RWPE2 (cell line): ENCODE results near the gene VENTX.

Experiments used
- ATAC-seq: fragments of 200-7000 bp; cut with Tn5 transposase; 3 replicates; pipeline ENCODE4 v1.9.1; 2021; ENCODE audit warnings: low read depth
- DNase-seq: peaks from one replicate; pipeline ENCODE4 v3.0.0-alpha.2; 2020; ENCODE audit warnings: low spot score
- H3K27ac ChIP-seq: fragments of 450-650 bp; 2 replicates; pipeline ENCODE4 v1.5.1; 2017; ENCODE audit warnings: mild to moderate bottlenecking; ENCODE audit not compliant: poor library complexity, severe bottlenecking
- H3K27me3 ChIP-seq: fragments of 250-450 bp; sonication (Bioruptor Pico); 2 replicates; pipeline ENCODE4 v1.5.1; 2021; ENCODE audit warnings: mild to moderate bottlenecking, moderate library complexity; ENCODE audit not compliant: insufficient read depth, poor library complexity, severe bottlenecking
- H3K36me3 ChIP-seq: fragments of 250-450 bp; sonication (Bioruptor Pico); 2 replicates; pipeline ENCODE4 v1.5.1; 2020; ENCODE audit warnings: low read depth, mild to moderate bottlenecking, moderate library complexity
- H3K4me1 ChIP-seq: fragments of 250-450 bp; sonication (Bioruptor Pico); 2 replicates; pipeline ENCODE4 v1.5.1; 2021; ENCODE audit warnings: mild to moderate bottlenecking, moderate library complexity; ENCODE audit not compliant: insufficient read depth, poor library complexity, severe bottlenecking
- H3K4me3 ChIP-seq: fragments of 250-450 bp; sonication (Bioruptor Pico); 2 replicates; pipeline ENCODE4 v1.5.1; 2021; ENCODE audit warnings: mild to moderate bottlenecking, moderate library complexity; ENCODE audit not compliant: severe bottlenecking
- H3K9me3 ChIP-seq: fragments of 250-450 bp; sonication (Bioruptor Pico); 2 replicates; pipeline ENCODE4 v1.5.1; 2021; ENCODE audit warnings: mild to moderate bottlenecking, moderate library complexity; ENCODE audit not compliant: severe bottlenecking
- TF ChIP-seq, protein P1 (sequence below): fragments of 450-650 bp; IDR thresholded peaks from one replicate; pipeline ENCODE4 v1.5.1; 2017; ENCODE audit warnings: mild to moderate bottlenecking, moderate library complexity; ENCODE audit not compliant: poor library complexity, severe bottlenecking

The VENTX gene

GRCh38 chr10:133270204-133270603, 32.5 kb downstream of the VENTX start:
- no peak overlapping the region for H3K4me3 ChIP-seq
- ATAC-seq, result no peak
- no peaks in the 10 kb centered on the region for H3K27me3 ChIP-seq
- no peaks in the 10 kb centered on the region for H3K9me3 ChIP-seq
- H3K36me3 ChIP-seq, result peaks cover 20% of the 10 kb centered on the region
- H3K27ac ChIP-seq, result no peak overlapping the region
- TF ChIP-seq, protein P1, sequence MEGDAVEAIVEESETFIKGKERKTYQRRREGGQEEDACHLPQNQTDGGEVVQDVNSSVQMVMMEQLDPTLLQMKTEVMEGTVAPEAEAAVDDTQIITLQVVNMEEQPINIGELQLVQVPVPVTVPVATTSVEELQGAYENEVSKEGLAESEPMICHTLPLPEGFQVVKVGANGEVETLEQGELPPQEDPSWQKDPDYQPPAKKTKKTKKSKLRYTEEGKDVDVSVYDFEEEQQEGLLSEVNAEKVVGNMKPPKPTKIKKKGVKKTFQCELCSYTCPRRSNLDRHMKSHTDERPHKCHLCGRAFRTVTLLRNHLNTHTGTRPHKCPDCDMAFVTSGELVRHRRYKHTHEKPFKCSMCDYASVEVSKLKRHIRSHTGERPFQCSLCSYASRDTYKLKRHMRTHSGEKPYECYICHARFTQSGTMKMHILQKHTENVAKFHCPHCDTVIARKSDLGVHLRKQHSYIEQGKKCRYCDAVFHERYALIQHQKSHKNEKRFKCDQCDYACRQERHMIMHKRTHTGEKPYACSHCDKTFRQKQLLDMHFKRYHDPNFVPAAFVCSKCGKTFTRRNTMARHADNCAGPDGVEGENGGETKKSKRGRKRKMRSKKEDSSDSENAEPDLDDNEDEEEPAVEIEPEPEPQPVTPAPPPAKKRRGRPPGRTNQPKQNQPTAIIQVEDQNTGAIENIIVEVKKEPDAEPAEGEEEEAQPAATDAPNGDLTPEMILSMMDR, result no peak
- peaks cover 6% of the 10 kb centered on the region for H3K4me1 ChIP-seq
- no peak for DNase-seq

DNA sequence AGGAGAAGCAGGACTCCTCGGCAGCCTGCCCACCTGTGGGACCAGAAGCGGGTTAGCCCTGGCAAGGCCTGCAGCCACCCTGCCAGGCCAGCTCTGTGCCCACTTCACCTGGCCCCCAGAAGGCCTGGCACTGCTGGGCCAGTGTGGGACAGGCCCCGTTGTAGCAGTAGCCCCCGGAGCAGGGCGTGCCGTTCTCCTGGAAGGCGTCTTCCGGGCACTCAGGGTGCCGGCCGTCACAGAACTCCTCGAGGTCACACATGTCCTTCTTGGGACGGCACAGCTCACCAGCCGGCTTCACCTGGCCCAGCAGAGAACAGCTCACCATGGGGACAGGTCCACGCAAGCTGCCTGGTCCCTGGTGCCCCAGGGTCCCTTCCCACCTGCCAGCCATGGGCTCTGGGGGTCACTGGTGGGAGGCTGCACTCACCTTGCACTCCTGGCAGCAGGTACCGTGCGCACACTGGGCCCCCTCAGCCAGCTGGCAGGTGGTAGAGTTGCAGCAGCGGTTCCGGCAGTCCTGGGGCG, 33.2 kb downstream of the VENTX start:
- no peaks in the 10 kb centered on the region for H3K9me3 ChIP-seq
- peaks cover 13% of the 10 kb centered on the region for H3K4me1 ChIP-seq
- no peaks in the 10 kb centered on the region for H3K27me3 ChIP-seq
- H3K4me3 ChIP-seq, result no peak overlapping the region
- no peak overlapping the region for H3K27ac ChIP-seq
- ATAC-seq, result no peak
- TF ChIP-seq, protein P1, result no peak
- no peak for DNase-seq
- H3K36me3 ChIP-seq, result peaks cover 20% of the 10 kb centered on the region

- Histone ChIP-seq H3K36me3 (peaks cover 20% of the 10 kb centered on the region), H3K4me3 (no peak overlapping the region), H3K9me3 (no peaks in the 10 kb centered on the region), H3K27me3 (no peaks in the 10 kb centered on the region), H3K27ac (no peak overlapping the region), H3K4me1 (peaks cover 13% of the 10 kb centered on the region)
- no peak for DNase-seq
- ATAC-seq, result no peak
- TF ChIP-seq, protein P1, result no peak
These were observed 34.1 kb downstream of the VENTX start for GRCh38 chr10:133271521-133272300.

GRCh38 chr10:133272301-133272963, 34.8 kb downstream of the VENTX start:
- TF ChIP-seq, protein P1, result no peak
- no peak overlapping the region for H3K27ac ChIP-seq
- H3K4me3 ChIP-seq, result no peak overlapping the region
- H3K36me3 ChIP-seq, result peaks cover 20% of the 10 kb centered on the region
- no peak for ATAC-seq
- no peaks in the 10 kb centered on the region for H3K9me3 ChIP-seq
- H3K4me1 ChIP-seq, result peaks cover 19% of the 10 kb centered on the region
- no peaks in the 10 kb centered on the region for H3K27me3 ChIP-seq
- DNase-seq, result no peak
